ENCODE data around the gene MSL3.

Gene MSL3

DNA sequence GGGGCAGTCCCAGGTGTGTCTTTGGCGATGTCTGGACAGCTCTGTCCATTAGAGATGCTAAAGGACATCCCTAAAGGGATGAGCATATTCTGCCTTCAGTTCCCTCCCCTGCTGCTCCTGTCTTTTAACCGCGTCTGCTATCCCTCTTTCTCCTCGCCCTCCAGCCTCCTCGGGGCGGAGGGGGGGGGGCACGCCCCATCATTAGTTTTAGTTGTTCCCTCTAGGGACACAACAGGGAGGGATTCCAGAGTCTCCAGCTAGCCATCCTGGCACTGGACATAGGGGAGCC, 1.1 kb downstream of the MSL3 start:
- DNase-seq (ENCODE audit: low read depth in 2 of 2): no peak

DNA sequence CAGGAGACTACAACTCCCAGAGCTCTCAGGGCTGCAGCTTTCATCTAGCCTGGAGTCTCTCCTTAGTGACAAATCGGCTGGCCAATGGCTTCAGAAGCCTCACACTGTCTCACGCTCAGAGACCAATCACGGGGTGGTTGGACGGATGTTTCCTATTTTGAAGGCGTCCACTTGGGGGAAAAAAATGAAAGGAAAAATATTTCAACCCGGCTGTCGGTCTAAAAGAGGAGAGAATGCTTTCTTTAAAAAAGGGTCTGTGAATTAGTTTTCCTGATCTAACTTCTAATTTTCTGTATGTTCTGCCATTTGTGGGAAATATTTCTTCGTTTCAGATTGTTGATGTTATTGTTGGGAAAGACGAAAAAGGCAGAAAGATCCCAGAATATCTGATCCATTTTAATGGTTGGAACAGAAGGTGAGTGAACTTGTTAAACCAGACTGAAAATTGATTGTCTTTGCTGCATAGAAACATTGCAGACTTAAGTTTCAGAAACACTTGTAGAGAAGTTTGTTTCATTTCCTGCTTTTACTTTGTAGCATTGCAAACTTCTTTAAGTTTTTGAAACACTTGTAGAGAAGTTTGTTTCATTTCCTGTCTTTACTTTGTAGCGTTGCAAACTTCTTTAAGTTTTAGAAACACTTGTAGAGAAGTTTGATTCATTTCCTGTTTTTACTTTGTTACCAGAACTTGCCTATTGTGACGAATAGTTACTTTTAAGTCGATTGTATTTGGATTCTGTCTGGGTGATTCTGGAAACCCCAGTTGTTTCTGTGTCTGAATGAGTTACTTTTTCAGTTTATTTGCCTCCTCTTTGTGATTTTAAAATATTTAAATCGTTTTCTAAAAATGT, 1.6 kb downstream of the MSL3 start:
- peak; percentile 51 to 60 for DNase-seq (ENCODE audit: low read depth in 2 of 2)

DNA sequence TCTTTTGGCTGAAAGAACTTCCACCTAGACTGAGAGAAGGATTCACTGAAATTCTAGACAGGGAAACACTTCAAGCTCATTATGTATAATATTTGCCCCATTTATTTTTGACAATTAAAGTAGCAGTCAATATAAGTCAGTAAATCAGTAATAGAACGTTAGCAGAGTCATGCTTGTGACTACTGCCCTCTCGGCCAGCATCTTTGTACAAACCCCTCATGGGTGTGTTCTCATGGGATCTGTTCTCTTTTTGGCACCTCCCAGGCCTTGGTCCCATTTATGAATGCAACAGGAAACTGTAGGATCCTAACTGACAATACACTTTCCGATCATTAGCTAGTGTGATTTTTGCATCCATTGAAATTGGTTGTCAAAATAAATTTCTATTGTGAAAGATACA, 2.9 kb downstream of the MSL3 start:
- DNase-seq (ENCODE audit: low read depth in 2 of 2): no peak

DNA sequence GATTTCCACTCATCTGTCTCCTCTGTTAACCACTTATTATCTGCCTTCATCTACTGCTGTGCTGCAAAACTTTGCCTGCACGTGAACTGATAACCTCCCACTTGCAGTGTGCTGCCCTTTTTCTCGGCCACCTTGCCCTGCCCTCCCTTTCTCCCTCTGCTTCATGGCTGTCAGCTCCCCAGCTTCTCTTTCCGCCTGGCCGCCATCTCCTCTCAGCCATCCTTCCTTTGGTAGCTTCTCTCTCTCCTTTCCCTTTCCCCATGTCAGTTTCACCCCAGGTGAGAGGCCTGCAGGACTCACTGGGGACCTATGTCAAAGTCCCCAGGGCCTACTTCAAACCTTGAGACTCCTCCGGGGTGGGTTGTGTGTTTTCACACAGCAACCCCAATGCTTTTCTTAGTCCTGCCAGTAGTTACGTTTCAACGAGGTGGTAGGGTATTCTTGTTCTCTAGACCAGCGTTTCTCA, 6.6 kb downstream of the MSL3 start:
- no peak for DNase-seq (ENCODE audit: low read depth in 2 of 2)

DNA sequence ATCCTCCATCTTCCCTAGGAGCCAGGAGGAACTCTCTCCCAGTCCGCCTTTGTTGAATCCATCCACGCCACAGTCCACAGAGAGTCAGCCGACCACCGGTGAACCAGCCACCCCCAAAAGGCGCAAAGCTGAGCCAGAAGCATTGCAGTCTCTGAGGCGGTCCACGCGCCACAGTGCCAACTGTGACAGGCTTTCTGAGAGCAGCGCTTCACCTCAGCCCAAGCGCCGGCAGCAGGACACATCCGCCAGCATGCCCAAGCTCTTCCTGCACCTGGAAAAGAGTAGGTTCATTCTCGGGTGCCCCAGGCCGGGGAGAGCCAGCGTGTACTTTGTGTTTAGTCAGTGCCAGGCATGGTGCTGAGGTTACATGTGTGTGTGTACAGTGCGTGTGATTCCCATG, 7.4 kb downstream of the MSL3 start:
- no peak for DNase-seq (ENCODE audit: low read depth in 2 of 2)

DNA sequence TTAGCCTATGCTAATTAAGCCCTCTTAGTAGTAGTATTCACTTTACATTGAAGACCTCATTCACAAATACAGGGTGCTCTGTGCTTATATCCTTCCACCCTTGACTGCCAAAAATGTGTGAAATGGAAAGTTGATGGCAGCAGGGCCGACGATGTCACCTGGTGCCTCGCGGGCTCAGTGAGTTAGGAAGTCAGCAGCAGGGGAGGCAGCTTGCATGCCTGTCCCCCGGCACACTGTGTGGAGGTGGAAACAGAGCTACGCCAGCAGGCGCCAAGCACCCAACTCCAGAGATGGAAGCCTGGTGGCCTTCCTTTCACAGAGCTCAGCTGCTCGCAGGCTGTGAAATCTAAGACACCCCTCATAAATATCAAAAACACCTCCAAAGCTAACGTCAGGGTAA, 8.4 kb downstream of the MSL3 start:
- no peak for DNase-seq (ENCODE audit: low read depth in 2 of 2)

DNA sequence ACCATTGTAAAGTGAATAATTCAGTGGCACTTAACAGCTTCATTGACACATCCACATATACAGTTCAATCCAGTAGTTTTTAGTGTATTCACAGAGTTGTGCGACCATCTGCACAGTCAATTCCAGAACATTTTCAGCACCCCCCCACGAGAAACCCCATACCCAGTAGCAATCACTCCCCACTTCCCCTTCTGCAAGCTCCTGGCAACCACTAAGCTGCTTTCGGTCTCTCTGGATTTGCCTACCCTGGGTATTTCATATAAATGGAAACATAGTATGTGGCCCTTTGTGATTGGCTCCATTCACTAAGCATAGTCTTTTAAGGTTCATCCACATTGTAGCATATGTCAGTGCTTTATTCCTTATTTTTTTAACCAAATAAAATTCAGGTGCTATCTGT, 10.0 kb downstream of the MSL3 start:
- DNase-seq (ENCODE audit: low read depth in 2 of 2): no peak

DNA sequence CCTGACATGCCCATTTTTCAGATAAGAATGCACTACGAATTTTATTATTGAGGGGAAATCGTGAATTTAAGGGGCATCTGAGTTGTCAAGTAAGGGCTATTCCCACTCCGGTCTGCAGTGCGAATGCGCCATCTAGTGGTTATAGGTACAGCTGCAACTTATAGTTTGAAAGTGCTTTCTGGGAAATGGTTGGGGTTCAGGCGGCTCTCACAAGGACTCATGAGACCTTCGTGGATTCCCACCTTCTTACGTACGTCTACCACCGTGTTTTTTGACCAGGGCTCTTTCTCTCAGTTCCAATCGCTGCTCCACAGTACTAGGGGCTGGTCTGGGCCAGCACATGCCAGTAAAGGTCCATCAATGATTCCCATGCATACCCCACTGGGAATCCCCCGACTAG, 12.3 kb downstream of the MSL3 start:
- DNase-seq (ENCODE audit: low read depth in 2 of 2): peak in 1 of 2 donors; percentile 38

DNA sequence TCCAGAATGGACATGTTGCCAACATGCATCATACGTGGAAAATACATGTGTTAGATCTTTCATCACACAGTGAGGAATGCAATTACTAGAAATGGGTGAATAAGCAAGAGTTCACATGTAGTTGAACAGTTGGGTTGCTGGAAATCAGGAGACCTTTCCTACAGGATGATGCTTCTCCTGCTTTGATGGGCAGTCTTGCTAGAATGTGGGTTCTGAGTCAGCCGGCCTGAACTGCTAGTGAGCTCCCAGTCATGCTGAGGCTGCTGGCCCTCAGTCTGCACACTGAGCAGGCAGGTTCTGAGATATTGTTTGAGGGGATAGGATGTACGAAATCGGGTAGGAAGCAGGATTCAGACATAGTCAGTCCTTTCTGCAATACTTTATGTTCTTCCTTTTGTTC, 20.2 kb downstream of the MSL3 start:
- no peak for DNase-seq (ENCODE audit: low read depth in 2 of 2)

DNA sequence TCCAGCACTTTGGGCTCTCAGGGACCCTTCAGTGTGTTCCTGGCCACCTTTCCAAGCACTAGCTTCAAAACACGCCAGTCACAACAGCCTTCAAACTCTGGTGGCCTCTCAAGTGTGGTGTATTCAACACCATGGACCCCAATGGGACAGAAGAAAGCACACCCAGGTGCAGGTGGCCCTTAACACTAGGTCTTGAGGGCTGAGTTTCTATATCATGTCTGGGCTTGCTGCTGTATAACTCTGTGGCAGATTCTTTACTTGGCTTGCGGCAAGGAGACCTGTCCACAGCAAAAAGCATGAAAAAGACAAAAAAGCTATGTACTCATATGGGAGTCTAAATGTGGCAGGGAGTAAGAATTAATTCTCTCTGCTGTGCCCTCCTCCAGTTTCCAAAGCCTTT, 23.1 kb downstream of the MSL3 start:
- DNase-seq (ENCODE audit: low read depth in 2 of 2): no peak

DNA sequence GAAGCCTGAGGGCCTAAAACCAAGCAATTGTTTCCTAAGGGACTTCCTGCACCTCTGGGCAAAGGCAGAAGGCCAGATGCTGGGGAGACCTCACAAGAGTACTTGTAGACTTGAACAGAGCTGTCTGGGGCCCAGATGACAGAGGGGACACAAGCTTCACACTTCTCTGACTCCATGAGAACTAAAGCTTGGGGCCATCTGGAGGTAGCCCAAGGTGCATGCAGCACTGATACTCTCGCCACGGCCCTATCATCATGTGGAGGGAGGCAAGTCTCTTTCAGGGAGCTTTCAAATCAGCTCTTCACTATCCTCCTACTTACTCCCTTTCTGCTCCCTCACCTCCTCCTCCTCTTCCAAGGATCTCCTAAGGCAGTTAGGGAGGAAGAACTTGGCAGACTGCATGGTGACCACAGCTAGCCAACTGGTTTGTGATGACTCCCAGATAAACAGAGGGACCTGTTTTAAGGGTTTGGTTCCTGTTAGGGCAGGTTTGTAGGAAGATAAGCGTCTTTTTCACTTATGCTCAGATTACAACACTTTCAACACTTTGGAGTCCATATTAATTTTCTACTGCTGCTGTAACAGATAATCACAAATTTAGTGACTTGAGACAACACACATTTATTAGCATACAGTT, 23.8 kb downstream of the MSL3 start:
- DNase-seq (ENCODE audit: low read depth in 2 of 2): no peak

DNA sequence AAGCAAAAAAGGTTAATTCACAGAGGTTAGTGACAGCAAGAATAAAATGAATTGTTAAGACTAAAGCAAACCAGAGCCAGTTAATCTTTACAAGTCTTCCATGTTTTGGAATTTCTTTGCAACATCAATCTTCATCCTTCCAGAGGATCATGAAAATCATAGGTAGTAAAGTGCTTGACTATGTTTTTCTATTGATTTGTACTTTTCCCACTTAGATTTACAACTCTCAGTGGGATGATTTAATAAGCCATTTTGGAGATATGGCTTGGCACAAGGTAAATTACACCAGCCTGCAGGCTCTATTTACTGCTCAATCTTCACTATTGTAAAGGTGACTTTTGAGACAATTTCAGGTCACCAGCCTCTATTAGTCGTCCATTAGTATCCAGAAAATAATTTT, 26.5 kb downstream of the MSL3 start:
- no peak for DNase-seq (ENCODE audit: low read depth in 2 of 2)

DNA sequence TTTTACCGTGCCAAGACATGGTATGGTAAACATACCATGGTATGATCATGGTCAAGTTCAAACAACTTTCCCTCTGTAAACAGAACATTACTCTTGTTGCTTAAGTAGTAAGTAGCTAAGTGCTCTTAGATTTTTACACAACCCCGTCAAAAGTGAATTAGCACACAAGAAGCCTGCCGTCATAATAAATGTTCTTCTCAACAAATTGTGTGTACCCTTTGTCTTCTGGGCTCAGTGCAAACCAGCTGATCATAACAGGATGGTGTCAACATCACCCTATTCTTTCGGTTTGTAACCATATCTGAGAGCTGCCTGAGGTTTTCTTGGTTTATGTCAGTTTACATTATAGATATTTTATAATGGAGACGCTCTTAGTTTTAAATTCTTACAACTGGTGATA, 28.8 kb downstream of the MSL3 start:
- DNase-seq (ENCODE audit: low read depth in 2 of 2): no peak

DNA sequence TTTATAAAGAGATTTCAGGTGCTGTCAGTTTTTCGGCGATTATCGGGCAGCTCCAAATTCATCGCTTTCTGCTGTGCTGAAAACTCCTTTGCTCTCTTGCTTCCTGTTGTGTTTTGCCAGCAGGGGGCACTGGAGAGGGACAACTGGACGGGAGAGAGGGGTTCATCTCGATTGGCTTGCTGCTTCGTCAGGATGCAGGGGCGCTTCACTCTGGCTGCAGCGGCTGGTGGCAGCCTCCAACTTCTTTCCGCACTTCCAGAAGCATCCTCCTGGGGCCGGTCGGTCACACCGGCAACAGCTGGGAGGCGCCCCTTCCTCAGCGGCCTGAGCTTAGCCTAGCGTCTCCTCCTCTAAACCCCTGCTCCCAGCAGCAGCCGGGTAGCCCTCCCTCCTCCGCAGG, 29.5 kb downstream of the MSL3 start:
- peak; percentile 49 to 55 for DNase-seq (ENCODE audit: low read depth in 2 of 2)

DNA sequence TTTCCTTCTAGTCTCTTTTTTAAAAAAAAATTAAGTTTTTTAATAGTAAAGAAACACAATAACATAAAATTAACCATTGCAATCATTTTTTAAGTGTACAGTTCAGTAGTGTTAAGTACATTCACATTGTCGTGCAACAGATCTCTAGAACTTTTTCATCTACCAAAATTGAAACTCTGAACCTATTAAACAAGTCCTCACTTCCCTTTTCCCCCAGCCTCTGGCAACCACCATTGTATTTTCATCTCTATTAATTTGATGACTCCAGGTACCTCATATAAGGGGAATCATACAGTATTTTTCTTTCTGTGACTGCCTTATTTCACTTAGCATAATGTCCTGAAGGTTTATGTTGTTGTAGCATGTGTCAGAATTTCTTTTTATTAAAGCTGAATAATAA, 31.8 kb downstream of the MSL3 start:
- no peak for DNase-seq (ENCODE audit: low read depth in 2 of 2)

DNA sequence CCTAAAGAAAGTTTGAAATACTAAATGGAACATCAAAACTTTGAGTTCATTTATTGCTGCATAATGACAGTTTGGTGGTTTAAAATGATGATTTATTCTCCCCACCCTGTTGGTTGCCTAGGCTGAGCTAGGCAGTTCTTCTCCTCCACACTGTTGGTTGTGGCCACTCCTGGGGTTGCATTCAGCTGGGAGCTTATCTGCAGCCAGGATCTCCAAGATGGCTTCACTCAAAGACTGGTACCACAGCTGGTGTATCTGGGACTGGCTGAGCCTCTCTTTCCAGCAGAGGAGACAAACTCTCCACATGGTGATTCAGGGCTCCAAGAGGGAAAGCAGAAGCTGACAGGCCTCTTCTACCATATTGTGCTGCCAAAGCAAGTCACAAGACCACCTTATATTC, 33.1 kb downstream of the MSL3 start:
- DNase-seq (ENCODE audit: low read depth in 2 of 2): no peak

DNA sequence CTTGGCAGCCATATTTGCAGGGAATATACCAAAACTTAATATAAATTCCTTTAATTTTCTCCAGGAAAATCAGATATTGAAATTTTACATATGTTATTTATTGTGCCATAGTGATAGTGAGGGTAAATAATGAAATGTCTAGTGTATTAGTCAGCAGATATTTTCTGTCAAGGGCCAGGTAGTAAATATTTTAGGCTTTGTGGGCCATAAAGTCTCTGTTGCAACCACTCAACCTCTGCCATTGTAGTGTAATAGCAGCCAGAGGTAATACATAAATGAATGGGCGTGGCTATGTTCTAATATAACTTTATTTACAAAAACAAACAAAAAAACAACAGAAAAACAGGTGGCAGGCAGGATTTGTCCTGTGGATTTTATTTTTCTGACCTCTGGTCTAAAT, 33.5 kb downstream of the MSL3 start:
- DNase-seq (ENCODE audit: low read depth in 2 of 2): no peak

DNA sequence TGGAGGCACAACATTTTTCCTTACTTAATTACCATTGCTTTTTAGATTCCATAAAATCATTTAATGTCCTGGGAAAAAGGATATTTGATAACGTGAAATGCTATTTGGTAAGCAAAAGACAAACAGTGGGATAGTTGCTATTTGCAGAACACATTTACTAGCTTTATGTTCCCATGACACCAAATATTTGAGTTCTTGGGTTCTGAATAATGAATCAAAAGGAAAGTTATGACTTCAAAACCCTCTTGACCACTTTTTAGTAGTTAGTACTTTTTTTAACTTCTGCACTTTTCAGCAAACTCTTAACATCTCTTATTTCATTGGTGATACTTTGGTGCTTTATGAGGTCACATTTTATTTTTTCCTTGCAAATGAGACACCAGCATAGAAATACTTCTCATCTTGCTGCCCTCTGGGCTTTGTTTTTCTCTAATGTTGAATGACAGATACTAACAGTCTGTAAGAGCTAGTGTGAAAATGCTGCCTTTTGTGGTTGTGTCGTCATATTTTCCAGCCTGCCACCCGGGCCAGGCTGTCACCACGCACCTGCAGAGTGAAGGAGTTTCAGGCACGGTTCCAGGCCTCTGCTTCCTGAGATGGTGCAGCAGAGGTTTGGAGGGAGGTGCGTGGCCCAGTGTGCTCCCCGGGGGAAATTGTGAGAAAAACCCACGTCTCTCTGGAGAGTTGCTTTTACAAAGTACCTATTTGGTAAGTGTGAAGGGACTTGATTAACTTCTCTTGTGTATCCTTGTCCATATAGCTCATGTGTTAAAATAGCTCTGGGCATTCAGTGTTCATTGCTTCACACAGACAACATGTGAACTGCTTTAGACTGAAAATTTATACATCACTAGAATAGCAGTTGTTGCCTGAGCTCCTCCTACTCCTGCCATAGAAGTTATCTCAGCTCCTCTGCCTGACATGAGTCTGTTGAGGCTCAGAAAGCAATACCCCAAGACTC, 34.7 kb downstream of the MSL3 start:
- peak; percentile 57 to 66 for DNase-seq (ENCODE audit: low read depth in 2 of 2)

DNA sequence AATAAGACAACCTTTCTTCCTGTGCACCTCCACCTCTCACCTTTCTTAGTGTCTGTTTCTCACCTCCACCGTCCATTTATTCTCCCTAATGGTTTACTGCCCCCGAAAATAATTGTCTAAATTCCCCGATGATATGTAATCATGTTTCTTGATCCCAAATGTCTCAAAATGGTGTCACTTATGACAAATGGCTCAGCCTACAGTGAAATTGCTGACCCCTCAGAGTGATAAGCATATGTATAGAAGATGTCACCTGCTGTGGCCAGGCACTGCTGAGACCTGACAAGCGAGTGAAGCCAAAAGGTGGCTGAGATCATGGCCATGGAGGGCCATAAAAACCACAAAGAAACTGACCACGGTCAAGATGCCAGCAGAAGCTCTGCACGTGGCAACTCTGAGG, 35.7 kb downstream of the MSL3 start:
- DNase-seq (ENCODE audit: low read depth in 2 of 2): no peak

DNA sequence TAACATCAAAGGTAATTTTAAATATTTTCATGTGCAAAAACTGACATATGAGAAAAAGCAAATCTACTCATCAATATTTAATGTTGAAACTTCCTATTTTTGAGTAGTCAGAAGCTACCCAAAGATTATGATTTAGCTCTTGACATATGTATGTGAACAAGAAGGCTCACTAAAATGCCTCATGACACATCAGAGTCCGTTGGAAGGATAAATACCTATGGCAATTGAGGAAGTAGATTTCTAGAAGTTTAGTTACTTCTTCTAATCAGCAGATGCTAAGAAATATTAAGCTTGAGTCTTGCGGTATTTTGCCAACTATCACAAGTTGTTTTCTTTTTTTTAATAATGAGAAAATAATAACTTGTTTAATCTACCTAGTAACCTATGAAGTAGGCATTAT, 55.3 kb downstream of the MSL3 start:
- no peak for DNase-seq (ENCODE audit: low read depth in 2 of 2)

Measured in stimulated activated CD8-positive, alpha-beta memory T cell treated with anti-CD3 and anti-CD28 coated beads, Interleukin-7, amount 100 ng/mL, for 4 hours (primary cell).